Esophagus squamous epithelium (tissue), 5 donors: ENCODE data around the gene CNOT8. TPM values are rescaled to one million over a fixed set of nuclear protein-coding genes. Genes with fewer than 3 reads are reported as not detected.
A peak's percentile ranks its signal among the peaks of the same experiment; 100 is the strongest.

ENCODE experiments used
- DNase-seq: peaks from one replicate; lab custom pipeline; 2025; lab: John Stamatoyannopoulos, UW
- H3K27ac ChIP-seq, 4 donors: fragments of 200-600 bp; sonication (generic); one replicate each; pipeline ENCODE4 v1.5.1; 2016 to 2019; ENCODE audit warnings: mild to moderate bottlenecking in 1 of 4
- H3K27me3 ChIP-seq, 4 donors: fragments of 200-600 bp; sonication (generic); 1 replicate in 3 of 4; 2 replicates in 1 of 4; pipeline versions ENCODE4 v1.5.1 to v1.6.0; 2017 to 2021; ENCODE audit warnings: antibody characterized with exemption in 1 of 4
- H3K36me3 ChIP-seq, 3 donors: fragments of 200-600 bp; sonication (generic); one replicate each; pipeline ENCODE4 v1.5.1; 2016 to 2019
- H3K4me1 ChIP-seq, 3 donors: fragments of 200-600 bp; sonication (generic); one replicate each; pipeline ENCODE4 v1.5.1; 2017 to 2019
- H3K4me3 ChIP-seq, 4 donors: fragments of 200-600 bp; sonication (generic); 1 replicate in 3 of 4; 2 replicates in 1 of 4; pipeline ENCODE4 v1.5.1; 2016 to 2019; ENCODE audit warnings: mild to moderate bottlenecking in 2 of 4, moderate library complexity in 1 of 4
- H3K9me3 ChIP-seq, 3 donors: fragments of 200-600 bp; sonication (generic); one replicate each; pipeline ENCODE4 v1.5.1; 2016 to 2019
- POLR2A ChIP-seq, 4 donors: fragments of 450-650 bp; IDR thresholded peaks; one replicate each; pipeline ENCODE4 v1.6.1; 2017; ENCODE audit warnings: antibody characterized with exemption in 4 of 4, mild to moderate bottlenecking in 4 of 4, moderate library complexity in 3 of 4
- WGBS, 2 donors: methylation state at CpG; one replicate each; pipeline ENCODE4 v1.1.5; 2018; 5-methylcytosine and 5-hydroxymethylcytosine counted together
- intact Hi-C: fragments of 100-400 bp; cut with DNase I; formaldehyde crosslinking; loops from one replicate; pipeline ENCODE4 v1.15.0; 2022
- total RNA-seq, 4 donors: library from RNA; depleted of rRNA; stranded (reverse); fragments of >200 nt; gene quantifications; one replicate each; pipeline ENCODE4 v1.1.0, GENCODE V29; 2016
- TF ChIP-seq, protein P1 (sequence below), 6 experiments: fragments of 450-650 bp in 4 of 6; fragments of 200-600 bp in 2 of 6; sonication (generic) in 2 of 6; IDR thresholded peaks; one replicate each; pipeline ENCODE4 v1.5.1; 2016 to 2019; ENCODE audit warnings: antibody characterized with exemption in 6 of 6, mild to moderate bottlenecking in 4 of 6, moderate library complexity in 4 of 6
- donor health status: DM: yes; HTN: yes; CAD: no.

CNOT8 gene
- total RNA-seq, 4 donors from 2014 or later: 32.8 to 55.0 (median 40.3) TPM

DNA sequence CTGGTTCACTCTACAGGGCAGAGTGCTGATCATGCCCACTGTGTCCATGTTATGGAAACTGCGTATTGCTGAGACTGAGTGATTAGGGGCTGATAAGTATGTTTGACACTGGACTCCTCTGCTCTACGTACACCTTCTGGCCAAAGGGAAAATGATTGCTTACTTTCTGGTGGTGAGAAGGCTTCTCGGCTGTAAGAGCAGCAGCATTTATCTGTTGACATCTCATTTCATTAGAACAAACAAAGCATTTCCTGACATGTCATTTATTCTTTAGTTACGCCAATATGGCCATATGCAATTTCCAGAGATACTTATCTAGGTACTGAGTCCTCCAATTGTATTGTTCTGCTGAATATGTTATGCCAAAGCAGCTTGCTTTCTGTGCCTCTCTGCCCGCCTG, 13.6 kb upstream of the CNOT8 start:
- no peak overlapping the region for H3K27ac ChIP-seq
- H3K4me1 ChIP-seq: peaks cover 0 to 32% (median 0%) of the 10 kb centered on the region in 3 donors
- no peak for DNase-seq
- intact Hi-C loops: no loop called here
- WGBS, 2 donors: 82 to 92% methylated on average over 5 of the region's 5 CpGs
- H3K4me3 ChIP-seq: no peak overlapping the region
- H3K36me3 ChIP-seq: no peaks in the 10 kb centered on the region
- no peaks in the 10 kb centered on the region for H3K9me3 ChIP-seq
- H3K27me3 ChIP-seq: no peaks in the 10 kb centered on the region
- no peak for TF ChIP-seq POLR2A (IDR thresholded peaks at IDR 0.05)
- TF ChIP-seq, protein P1, sequence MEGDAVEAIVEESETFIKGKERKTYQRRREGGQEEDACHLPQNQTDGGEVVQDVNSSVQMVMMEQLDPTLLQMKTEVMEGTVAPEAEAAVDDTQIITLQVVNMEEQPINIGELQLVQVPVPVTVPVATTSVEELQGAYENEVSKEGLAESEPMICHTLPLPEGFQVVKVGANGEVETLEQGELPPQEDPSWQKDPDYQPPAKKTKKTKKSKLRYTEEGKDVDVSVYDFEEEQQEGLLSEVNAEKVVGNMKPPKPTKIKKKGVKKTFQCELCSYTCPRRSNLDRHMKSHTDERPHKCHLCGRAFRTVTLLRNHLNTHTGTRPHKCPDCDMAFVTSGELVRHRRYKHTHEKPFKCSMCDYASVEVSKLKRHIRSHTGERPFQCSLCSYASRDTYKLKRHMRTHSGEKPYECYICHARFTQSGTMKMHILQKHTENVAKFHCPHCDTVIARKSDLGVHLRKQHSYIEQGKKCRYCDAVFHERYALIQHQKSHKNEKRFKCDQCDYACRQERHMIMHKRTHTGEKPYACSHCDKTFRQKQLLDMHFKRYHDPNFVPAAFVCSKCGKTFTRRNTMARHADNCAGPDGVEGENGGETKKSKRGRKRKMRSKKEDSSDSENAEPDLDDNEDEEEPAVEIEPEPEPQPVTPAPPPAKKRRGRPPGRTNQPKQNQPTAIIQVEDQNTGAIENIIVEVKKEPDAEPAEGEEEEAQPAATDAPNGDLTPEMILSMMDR (IDR thresholded peaks at IDR 0.05): no peak

DNA sequence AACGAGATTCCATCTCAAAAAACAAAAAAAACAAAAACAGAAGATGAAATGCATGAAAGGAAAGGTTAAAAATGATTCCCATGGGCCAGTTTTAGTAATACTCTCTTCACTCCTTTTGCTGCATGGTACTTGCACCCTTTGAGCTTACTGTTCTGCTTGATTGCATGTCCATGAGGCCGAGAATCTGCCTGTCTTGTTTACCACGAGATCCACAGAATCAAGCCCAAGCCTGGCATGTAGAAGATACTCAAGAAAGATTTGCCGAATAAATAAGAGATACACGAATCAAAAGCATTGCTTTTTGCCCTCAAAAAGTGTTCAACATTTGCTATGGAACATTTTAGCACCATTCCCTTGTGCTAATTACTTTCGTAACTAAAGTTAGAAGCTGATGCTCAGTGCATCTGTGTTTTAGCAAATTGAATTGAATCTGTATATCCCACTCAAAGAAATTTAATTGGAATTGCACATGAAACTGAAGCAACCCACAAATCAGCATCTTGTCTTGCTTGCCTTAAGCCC, 9.1 kb upstream of the CNOT8 start:
- peak overlapping the region in 3 of 4 donors; percentile 49 to 67 (median 54) for H3K4me3 ChIP-seq
- H3K27me3 ChIP-seq: no peaks in the 10 kb centered on the region
- no peaks in the 10 kb centered on the region for H3K36me3 ChIP-seq
- no peaks in the 10 kb centered on the region for H3K9me3 ChIP-seq
- TF ChIP-seq, protein P1 (IDR thresholded peaks at IDR 0.05): no peak
- no peak for TF ChIP-seq POLR2A (IDR thresholded peaks at IDR 0.05)
- WGBS, 2 donors: 46 to 58% methylated on average over 6 of the region's 6 CpGs
- no peak for DNase-seq
- intact Hi-C loops: no loop called here
- peak overlapping the region in 3 of 4 donors; percentile 77 to 88 (median 87) for H3K27ac ChIP-seq
- peaks cover 0 to 45% (median 10%) of the 10 kb centered on the region in 3 donors for H3K4me1 ChIP-seq

GRCh38 chr5:154849791-154850201, 8.6 kb upstream of the CNOT8 start:
- Histone ChIP-seq H3K27me3 (no peaks in the 10 kb centered on the region), H3K36me3 (no peaks in the 10 kb centered on the region), H3K4me3 (peak overlapping the region; percentile 23 to 67 (median 52)), H3K27ac (peak overlapping the region; percentile 56 to 88 (median 82)), H3K4me1 (peaks cover 0 to 45% (median 10%) of the 10 kb centered on the region in 3 donors), H3K9me3 (no peaks in the 10 kb centered on the region)
- 11 to 28% methylated on average over 2 of the region's 2 CpGs for WGBS, 2 donors
- TF ChIP-seq, protein P1 (IDR thresholded peaks at IDR 0.05): no peak
- TF ChIP-seq POLR2A (IDR thresholded peaks at IDR 0.05): no peak
- intact Hi-C loops: no loop called here
- no peak for DNase-seq

GRCh38 chr5:154850255-154851062, 8.0 kb upstream of the CNOT8 start, which contains the start of gene FAXDC2:
Gene FAXDC2, minus strand, starts transcription at chr5:154850603. Its CDS starts 12,425 bp downstream, at chr5:154838178.
- no peaks in the 10 kb centered on the region for H3K36me3 ChIP-seq
- H3K4me3 ChIP-seq: peak within 1 kb of the TSS; percentile 23 to 67 (median 52)
- 5 to 26% methylated on average over 10 of the region's 11 CpGs for WGBS, 2 donors
- intact Hi-C loops: no loop called here
- peak; percentile 25 for DNase-seq
- peak within 1 kb of the TSS; percentile 56 to 88 (median 82) for H3K27ac ChIP-seq
- TF ChIP-seq, protein P1 (IDR thresholded peaks at IDR 0.05): no peak
- TF ChIP-seq POLR2A (IDR thresholded peaks at IDR 0.05): peak in 2 of 4 donors; percentile 34 to 35
- H3K4me1 ChIP-seq: peaks cover 0 to 42% (median 10%) of the 10 kb centered on the region in 3 donors
- no peaks in the 10 kb centered on the region for H3K27me3 ChIP-seq
- no peaks in the 10 kb centered on the region for H3K9me3 ChIP-seq

GRCh38 chr5:154851351-154851750, 7.1 kb upstream of the CNOT8 start:
- intact Hi-C loops: no loop called here
- Histone ChIP-seq H3K4me3 (no peak overlapping the region), H3K27ac (peak overlapping the region in 3 of 4 donors; percentile 7 to 87 (median 77)), H3K9me3 (no peaks in the 10 kb centered on the region), H3K27me3 (no peaks in the 10 kb centered on the region), H3K36me3 (no peaks in the 10 kb centered on the region), H3K4me1 (peaks cover 0 to 42% (median 10%) of the 10 kb centered on the region in 3 donors)
- 67 to 85% methylated on average over 1 to 3 of the region's 3 CpGs for WGBS, 2 donors
- DNase-seq: no peak
- TF ChIP-seq, protein P1 (IDR thresholded peaks at IDR 0.05): no peak
- TF ChIP-seq POLR2A (IDR thresholded peaks at IDR 0.05): no peak
